DND-41 (cell line): ENCODE measurements around the gene CH25H.

Experiments used
- EZH2 ChIP-seq: IDR thresholded peaks from 3 replicates; pipeline ENCODE4 v1.6.1; 2012; ENCODE audit warnings: borderline replicate concordance, low read depth, mild to moderate bottlenecking, moderate library complexity, low read length, inconsistent platforms; ENCODE audit not compliant: severe bottlenecking
- TF ChIP-seq, protein P1 (sequence below): IDR thresholded peaks from 2 replicates; pipeline ENCODE4 v1.5.1; 2012; ENCODE audit warnings: borderline replicate concordance, low read length, moderate library complexity, mild to moderate bottlenecking; ENCODE audit not compliant: poor library complexity, severe bottlenecking; ENCODE audit errors: extremely low read depth

DNA sequence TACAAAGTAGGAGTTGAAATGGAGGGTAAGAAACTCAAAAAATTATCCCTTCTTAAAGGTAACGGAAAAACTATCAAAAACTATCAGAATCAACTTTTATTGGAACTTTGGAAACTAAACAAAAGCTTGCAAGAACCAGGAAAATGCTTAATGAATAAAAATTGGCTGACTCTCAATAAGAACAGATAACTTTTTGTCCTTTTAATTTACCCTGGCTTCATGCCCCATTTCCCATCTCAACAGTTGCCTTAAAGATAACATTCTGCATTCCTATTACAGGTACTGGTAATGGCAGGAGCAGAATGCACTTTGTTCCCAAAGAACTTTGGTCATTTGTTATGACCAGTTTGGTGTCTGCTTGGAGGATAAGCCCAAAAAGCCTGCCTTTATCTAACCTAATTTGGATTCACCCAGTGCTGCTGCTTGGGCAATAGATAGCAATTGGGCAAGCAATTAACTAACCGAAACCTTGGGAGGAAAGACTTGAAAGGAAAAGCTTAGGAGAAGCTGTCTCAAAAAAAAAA, 17.8 kb downstream of the CH25H start:
- TF ChIP-seq EZH2 = no peak
- TF ChIP-seq, protein P1, sequence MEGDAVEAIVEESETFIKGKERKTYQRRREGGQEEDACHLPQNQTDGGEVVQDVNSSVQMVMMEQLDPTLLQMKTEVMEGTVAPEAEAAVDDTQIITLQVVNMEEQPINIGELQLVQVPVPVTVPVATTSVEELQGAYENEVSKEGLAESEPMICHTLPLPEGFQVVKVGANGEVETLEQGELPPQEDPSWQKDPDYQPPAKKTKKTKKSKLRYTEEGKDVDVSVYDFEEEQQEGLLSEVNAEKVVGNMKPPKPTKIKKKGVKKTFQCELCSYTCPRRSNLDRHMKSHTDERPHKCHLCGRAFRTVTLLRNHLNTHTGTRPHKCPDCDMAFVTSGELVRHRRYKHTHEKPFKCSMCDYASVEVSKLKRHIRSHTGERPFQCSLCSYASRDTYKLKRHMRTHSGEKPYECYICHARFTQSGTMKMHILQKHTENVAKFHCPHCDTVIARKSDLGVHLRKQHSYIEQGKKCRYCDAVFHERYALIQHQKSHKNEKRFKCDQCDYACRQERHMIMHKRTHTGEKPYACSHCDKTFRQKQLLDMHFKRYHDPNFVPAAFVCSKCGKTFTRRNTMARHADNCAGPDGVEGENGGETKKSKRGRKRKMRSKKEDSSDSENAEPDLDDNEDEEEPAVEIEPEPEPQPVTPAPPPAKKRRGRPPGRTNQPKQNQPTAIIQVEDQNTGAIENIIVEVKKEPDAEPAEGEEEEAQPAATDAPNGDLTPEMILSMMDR = no peak
